HEK293T (cell line): Measurements from ENCODE around the gene PHF1.

Source experiments
- CTCF ChIA-PET: fragments of 350-600 bp; formaldehyde crosslinking; extraction: SDS; loops from one replicate; lab custom pipeline; 2021; ENCODE audit warnings: antibody characterized with exemption, inconsistent platforms; lab: Yijun Ruan, JAX
- POLR2A ChIA-PET: fragments of 350-600 bp; formaldehyde crosslinking; extraction: SDS; loops from one replicate; lab custom pipeline; 2020; ENCODE audit warnings: antibody characterized with exemption, inconsistent platforms; lab: Yijun Ruan, JAX
- DNase-seq: peaks from one replicate; pipeline ENCODE4 v3.0.0; 2012; ENCODE audit warnings: mixed read lengths; ENCODE audit errors: extremely low spot score
- ARNT ChIP-seq: fragments of 450-650 bp; IDR thresholded peaks from 2 replicates; pipeline ENCODE4 v1.6.1; 2017; ENCODE audit warnings: mild to moderate bottlenecking
- BHLHE40 ChIP-seq: fragments of 450-650 bp; IDR thresholded peaks from 2 replicates; pipeline ENCODE4 v1.6.1; 2016; ENCODE audit warnings: mild to moderate bottlenecking, moderate library complexity, borderline replicate concordance
- CTBP1 ChIP-seq: fragments of 450-650 bp; IDR thresholded peaks from 2 replicates; pipeline ENCODE4 v1.6.1; 2016; ENCODE audit warnings: borderline replicate concordance
- ELF4 ChIP-seq: fragments of 450-650 bp; IDR thresholded peaks from 2 replicates; pipeline ENCODE4 v1.6.1; 2017; ENCODE audit warnings: antibody characterized with exemption
- FOXA1 ChIP-seq: fragments of 450-650 bp; IDR thresholded peaks from 2 replicates; pipeline ENCODE4 v1.6.1; 2016; ENCODE audit warnings: mild to moderate bottlenecking
- FOXK2 ChIP-seq: fragments of 450-650 bp; IDR thresholded peaks from 2 replicates; pipeline ENCODE4 v1.6.1; 2016; ENCODE audit warnings: mild to moderate bottlenecking
- FOXM1 ChIP-seq: fragments of 450-650 bp; IDR thresholded peaks from 2 replicates; pipeline ENCODE4 v1.6.1; 2017; ENCODE audit warnings: mild to moderate bottlenecking, borderline replicate concordance
- HDGF ChIP-seq: fragments of 450-650 bp; IDR thresholded peaks from 2 replicates; pipeline ENCODE4 v1.6.1; 2017; ENCODE audit warnings: antibody characterized with exemption, borderline replicate concordance
- L3MBTL2 ChIP-seq: fragments of 450-650 bp; conservative IDR thresholded peaks from 2 replicates; pipeline ENCODE4 v1.6.1; 2016; ENCODE audit warnings: mild to moderate bottlenecking
- LEF1 ChIP-seq: fragments of 450-650 bp; IDR thresholded peaks from 2 replicates; pipeline ENCODE4 v1.6.1; 2017; ENCODE audit warnings: mild to moderate bottlenecking, borderline replicate concordance
- NFRKB ChIP-seq: fragments of 450-650 bp; IDR thresholded peaks from 2 replicates; pipeline ENCODE4 v1.6.1; 2016; ENCODE audit warnings: mild to moderate bottlenecking, moderate library complexity
- SP1 ChIP-seq: fragments of 450-650 bp; IDR thresholded peaks from 2 replicates; pipeline ENCODE4 v1.6.1; 2017
- SUZ12 ChIP-seq: fragments of 450-650 bp; IDR thresholded peaks from 2 replicates; pipeline ENCODE4 v1.6.1; 2016; ENCODE audit warnings: mild to moderate bottlenecking
- TARDBP ChIP-seq: fragments of 450-650 bp; IDR thresholded peaks from 2 replicates; pipeline ENCODE4 v1.6.1; 2016
- ZNF384 ChIP-seq: fragments of 450-650 bp; IDR thresholded peaks from 2 replicates; pipeline ENCODE4 v1.6.1; 2016
- TF ChIP-seq, protein P1 (sequence below): fragments of 450-650 bp; IDR thresholded peaks from 2 replicates; pipeline ENCODE4 v1.6.1; 2016

PHF1 gene

DNA sequence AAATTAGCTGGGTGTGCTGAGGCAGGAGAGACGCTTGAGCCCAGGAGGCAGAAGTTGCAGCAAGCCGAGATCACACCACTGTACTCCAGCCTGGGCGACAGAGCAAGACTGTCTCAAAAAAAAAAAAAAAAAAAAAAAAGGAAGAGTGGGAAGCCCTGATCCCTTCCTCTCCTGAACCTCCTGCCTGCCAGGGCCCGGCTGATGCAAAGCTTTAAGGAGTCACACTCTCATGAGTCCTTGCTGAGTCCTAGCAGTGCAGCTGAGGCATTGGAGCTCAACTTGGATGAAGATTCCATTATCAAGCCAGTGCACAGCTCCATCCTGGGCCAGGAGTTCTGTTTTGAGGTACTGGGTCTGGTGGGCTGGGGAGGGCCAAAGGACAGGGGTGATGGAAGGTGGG, 24.1 kb downstream of the PHF1 start:
- CTCF ChIA-PET, result no interaction called here
- POLR2A ChIA-PET, result interaction anchor here (1.7 kb wide), 1 partner anchor 9 kb away, joined by 4 read pairs; no protein-coding TSS in a partner anchor
- no peak for TF ChIP-seq NFRKB
- no peak for TF ChIP-seq ARNT
- TF ChIP-seq BHLHE40, result no peak
- TF ChIP-seq HDGF, result no peak
- no peak for TF ChIP-seq SP1
- no peak for TF ChIP-seq SUZ12
- no peak for TF ChIP-seq FOXK2
- no peak for TF ChIP-seq L3MBTL2
- TF ChIP-seq, protein P1, sequence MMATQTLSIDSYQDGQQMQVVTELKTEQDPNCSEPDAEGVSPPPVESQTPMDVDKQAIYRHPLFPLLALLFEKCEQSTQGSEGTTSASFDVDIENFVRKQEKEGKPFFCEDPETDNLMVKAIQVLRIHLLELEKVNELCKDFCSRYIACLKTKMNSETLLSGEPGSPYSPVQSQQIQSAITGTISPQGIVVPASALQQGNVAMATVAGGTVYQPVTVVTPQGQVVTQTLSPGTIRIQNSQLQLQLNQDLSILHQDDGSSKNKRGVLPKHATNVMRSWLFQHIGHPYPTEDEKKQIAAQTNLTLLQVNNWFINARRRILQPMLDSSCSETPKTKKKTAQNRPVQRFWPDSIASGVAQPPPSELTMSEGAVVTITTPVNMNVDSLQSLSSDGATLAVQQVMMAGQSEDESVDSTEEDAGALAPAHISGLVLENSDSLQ, result no peak
- TF ChIP-seq LEF1, result no peak
- TF ChIP-seq ZNF384, result no peak
- no peak for TF ChIP-seq TARDBP
- no peak for TF ChIP-seq CTBP1
- no peak for TF ChIP-seq ELF4
- no peak for TF ChIP-seq FOXM1
- TF ChIP-seq FOXA1, result no peak
- DNase-seq, result no peak

DNA sequence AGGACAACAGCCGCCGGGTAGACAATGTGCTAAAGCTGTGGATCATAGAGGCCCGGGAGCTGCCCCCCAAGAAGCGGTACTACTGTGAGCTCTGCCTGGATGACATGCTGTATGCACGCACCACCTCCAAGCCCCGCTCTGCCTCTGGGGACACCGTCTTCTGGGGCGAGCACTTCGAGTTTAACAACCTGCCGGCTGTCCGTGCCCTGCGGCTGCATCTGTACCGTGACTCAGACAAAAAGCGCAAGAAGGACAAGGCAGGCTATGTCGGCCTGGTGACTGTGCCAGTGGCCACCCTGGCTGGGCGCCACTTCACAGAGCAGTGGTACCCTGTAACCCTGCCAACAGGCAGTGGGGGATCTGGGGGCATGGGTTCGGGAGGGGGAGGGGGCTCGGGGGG, 26.9 kb downstream of the PHF1 start:
- ChIA-PET CTCF (no interaction called here), POLR2A (interaction anchor here (1.5 kb wide), 1 partner anchor 17 kb away, joined by 5 read pairs; the partner anchor contains the start of gene ZBTB9)
- no peak for TF ChIP-seq FOXA1
- no peak for TF ChIP-seq SUZ12
- no peak for TF ChIP-seq L3MBTL2
- TF ChIP-seq BHLHE40, result no peak
- TF ChIP-seq ELF4, result no peak
- no peak for TF ChIP-seq ZNF384
- no peak for TF ChIP-seq CTBP1
- no peak for TF ChIP-seq LEF1
- TF ChIP-seq, protein P1, result no peak
- no peak for TF ChIP-seq HDGF
- TF ChIP-seq FOXM1, result no peak
- TF ChIP-seq ARNT, result no peak
- TF ChIP-seq FOXK2, result no peak
- no peak for TF ChIP-seq NFRKB
- no peak for TF ChIP-seq SP1
- TF ChIP-seq TARDBP, result no peak
- DNase-seq, result no peak

GRCh38 chr6:33438978-33439594, 28.3 kb downstream of the PHF1 start:
- TF ChIP-seq CTBP1, result no peak
- no peak for TF ChIP-seq FOXK2
- TF ChIP-seq FOXM1, result no peak
- no peak for TF ChIP-seq LEF1
- no peak for TF ChIP-seq BHLHE40
- no peak for TF ChIP-seq L3MBTL2
- no peak for TF ChIP-seq FOXA1
- ChIA-PET CTCF (no interaction called here), POLR2A (interaction anchor here (3.9 kb wide), 1 partner anchor 14 kb away, joined by 18 read pairs; the partner anchor contains the start of gene ZBTB9)
- no peak for DNase-seq

GRCh38 chr6:33439956-33440648, 29.3 kb downstream of the PHF1 start:
- DNase-seq, result no peak
- TF ChIP-seq LEF1, result no peak
- TF ChIP-seq, protein P1, result no peak
- no peak for TF ChIP-seq FOXK2
- TF ChIP-seq TARDBP, result no peak
- TF ChIP-seq FOXM1, result no peak
- TF ChIP-seq HDGF, result no peak
- no peak for TF ChIP-seq NFRKB
- TF ChIP-seq ARNT, result no peak
- TF ChIP-seq BHLHE40, result no peak
- no peak for TF ChIP-seq FOXA1
- TF ChIP-seq L3MBTL2, result no peak
- no peak for TF ChIP-seq CTBP1
- no peak for TF ChIP-seq SP1
- no peak for TF ChIP-seq SUZ12
- TF ChIP-seq ELF4, result no peak
- CTCF ChIA-PET, result no interaction called here
- POLR2A ChIA-PET, result interaction anchor here (1.0 to 3.9 kb wide), 3 partner anchors 10 to 23 kb away, joined by 3 to 18 read pairs (median 3); partner anchors contain the start of gene ZBTB9

DNA sequence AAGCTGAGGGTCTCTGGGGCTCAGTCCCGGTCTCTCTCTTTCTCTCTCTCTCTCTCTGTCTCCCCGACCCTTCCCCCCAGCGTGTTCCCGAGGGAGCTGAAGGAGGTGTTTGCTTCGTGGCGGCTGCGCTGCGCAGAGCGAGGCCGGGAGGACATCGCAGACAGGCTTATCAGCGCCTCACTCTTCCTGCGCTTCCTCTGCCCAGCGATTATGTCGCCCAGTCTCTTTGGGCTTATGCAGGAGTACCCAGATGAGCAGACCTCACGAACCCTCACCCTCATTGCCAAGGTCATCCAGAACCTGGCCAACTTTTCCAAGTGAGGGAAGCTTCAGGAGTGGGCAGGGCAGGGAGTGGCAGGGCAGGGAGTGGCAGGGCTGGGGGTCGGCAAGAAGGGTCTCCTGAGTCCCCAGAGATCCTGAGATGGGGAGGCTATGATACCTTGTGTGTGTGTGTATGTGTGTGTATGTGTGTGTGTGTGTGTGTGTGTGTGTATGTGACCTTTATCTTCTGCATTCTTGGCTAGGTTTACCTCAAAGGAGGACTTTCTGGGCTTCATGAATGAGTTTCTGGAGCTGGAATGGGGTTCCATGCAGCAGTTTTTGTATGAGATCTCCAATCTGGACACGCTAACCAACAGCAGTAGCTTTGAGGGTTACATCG, 30.0 kb downstream of the PHF1 start:
- no peak for TF ChIP-seq FOXK2
- no peak for TF ChIP-seq TARDBP
- TF ChIP-seq, protein P1, result no peak
- TF ChIP-seq CTBP1, result no peak
- TF ChIP-seq NFRKB, result no peak
- no peak for TF ChIP-seq ZNF384
- TF ChIP-seq L3MBTL2, result no peak
- no peak for TF ChIP-seq BHLHE40
- TF ChIP-seq LEF1, result no peak
- TF ChIP-seq HDGF, result no peak
- no peak for TF ChIP-seq ELF4
- no peak for TF ChIP-seq FOXA1
- no peak for TF ChIP-seq FOXM1
- TF ChIP-seq ARNT, result no peak
- no peak for TF ChIP-seq SUZ12
- no peak for TF ChIP-seq SP1
- ChIA-PET POLR2A (interaction anchor here (1.0 to 3.9 kb wide), 2 partner anchors 9 to 13 kb away, joined by 3 to 18 read pairs; partner anchors contain the start of gene ZBTB9), CTCF (no interaction called here)
- DNase-seq, result no peak
